ENCODE measurements around the gene GRIK4. TPM values are rescaled to one million over a fixed set of nuclear protein-coding genes. Genes with fewer than 3 reads are reported as not detected.

Gene GRIK4
- total RNA-seq, 1 experiment from 2014 or later: 3.3 TPM

GRCh38 chr11:120746376-120746775 lies 234.8 kb downstream of the GRIK4 start:
- ATAC-seq (peak; percentile 38; the same call in 1 of the 2 replicates), DNase-seq (ENCODE audit: low spot score) (no peak)
- TF ChIP-seq, protein P1, sequence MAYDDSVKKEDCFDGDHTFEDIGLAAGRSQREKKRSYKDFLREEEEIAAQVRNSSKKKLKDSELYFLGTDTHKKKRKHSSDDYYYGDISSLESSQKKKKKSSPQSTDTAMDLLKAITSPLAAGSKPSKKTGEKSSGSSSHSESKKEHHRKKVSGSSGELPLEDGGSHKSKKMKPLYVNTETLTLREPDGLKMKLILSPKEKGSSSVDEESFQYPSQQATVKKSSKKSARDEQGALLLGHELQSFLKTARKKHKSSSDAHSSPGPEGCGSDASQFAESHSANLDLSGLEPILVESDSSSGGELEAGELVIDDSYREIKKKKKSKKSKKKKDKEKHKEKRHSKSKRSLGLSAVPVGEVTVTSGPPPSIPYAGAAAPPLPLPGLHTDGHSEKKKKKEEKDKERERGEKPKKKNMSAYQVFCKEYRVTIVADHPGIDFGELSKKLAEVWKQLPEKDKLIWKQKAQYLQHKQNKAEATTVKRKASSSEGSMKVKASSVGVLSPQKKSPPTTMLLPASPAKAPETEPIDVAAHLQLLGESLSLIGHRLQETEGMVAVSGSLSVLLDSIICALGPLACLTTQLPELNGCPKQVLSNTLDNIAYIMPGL (CRISPR knock-in tag; IDR thresholded peaks at IDR 0.05): no peak
- no peak for TF ChIP-seq TCF7 (CRISPR knock-in tag; IDR thresholded peaks at IDR 0.05; ENCODE audit: low read depth)
- TF ChIP-seq, protein P2, sequence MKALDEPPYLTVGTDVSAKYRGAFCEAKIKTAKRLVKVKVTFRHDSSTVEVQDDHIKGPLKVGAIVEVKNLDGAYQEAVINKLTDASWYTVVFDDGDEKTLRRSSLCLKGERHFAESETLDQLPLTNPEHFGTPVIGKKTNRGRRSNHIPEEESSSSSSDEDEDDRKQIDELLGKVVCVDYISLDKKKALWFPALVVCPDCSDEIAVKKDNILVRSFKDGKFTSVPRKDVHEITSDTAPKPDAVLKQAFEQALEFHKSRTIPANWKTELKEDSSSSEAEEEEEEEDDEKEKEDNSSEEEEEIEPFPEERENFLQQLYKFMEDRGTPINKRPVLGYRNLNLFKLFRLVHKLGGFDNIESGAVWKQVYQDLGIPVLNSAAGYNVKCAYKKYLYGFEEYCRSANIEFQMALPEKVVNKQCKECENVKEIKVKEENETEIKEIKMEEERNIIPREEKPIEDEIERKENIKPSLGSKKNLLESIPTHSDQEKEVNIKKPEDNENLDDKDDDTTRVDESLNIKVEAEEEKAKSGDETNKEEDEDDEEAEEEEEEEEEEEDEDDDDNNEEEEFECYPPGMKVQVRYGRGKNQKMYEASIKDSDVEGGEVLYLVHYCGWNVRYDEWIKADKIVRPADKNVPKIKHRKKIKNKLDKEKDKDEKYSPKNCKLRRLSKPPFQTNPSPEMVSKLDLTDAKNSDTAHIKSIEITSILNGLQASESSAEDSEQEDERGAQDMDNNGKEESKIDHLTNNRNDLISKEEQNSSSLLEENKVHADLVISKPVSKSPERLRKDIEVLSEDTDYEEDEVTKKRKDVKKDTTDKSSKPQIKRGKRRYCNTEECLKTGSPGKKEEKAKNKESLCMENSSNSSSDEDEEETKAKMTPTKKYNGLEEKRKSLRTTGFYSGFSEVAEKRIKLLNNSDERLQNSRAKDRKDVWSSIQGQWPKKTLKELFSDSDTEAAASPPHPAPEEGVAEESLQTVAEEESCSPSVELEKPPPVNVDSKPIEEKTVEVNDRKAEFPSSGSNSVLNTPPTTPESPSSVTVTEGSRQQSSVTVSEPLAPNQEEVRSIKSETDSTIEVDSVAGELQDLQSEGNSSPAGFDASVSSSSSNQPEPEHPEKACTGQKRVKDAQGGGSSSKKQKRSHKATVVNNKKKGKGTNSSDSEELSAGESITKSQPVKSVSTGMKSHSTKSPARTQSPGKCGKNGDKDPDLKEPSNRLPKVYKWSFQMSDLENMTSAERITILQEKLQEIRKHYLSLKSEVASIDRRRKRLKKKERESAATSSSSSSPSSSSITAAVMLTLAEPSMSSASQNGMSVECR (CRISPR knock-in tag; IDR thresholded peaks at IDR 0.05; ENCODE audit: borderline replicate concordance): no peak
- TF ChIP-seq ZNF671 (CRISPR knock-in tag; IDR thresholded peaks at IDR 0.05): no peak
- no peak for TF ChIP-seq PRRX2 (CRISPR knock-in tag; IDR thresholded peaks at IDR 0.05)
- no peak for TF ChIP-seq NR1H2 (CRISPR knock-in tag; IDR thresholded peaks at IDR 0.05)
- TF ChIP-seq, protein P3, sequence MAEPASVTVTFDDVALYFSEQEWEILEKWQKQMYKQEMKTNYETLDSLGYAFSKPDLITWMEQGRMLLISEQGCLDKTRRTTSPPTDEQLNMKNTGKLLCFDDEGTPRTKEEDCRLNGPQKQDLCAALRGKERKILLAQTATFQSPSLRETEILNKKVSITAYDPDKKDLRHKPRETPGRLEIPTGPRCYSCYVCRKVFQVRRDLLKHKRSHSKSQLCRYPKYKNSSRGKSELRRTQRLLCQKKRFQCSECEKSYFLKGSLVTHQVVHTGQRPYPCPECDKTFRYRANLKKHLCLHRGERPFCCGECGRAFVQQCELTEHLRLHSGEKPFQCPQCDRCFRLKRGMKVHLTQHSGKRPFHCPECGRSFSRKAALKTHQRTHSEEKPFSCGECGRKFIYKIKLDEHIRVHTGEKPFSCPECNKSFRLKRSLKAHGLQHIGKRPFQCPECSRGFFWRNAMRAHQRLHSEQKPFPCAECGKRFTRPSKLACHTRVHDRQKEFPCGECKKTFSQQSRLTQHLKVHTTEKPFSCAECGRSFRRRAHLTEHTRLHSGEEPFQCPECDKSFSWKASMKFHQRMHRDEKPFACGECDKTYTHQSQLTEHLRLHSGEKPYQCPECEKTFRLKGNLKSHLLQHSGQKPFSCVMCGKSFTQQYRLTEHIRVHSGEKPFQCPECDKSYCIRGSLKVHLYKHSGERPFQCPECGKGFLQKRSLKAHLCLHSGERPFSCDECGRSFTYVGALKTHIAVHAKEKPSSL (CRISPR knock-in tag; conservative IDR thresholded peaks at IDR 0.05): no peak
- TF ChIP-seq, protein P4, sequence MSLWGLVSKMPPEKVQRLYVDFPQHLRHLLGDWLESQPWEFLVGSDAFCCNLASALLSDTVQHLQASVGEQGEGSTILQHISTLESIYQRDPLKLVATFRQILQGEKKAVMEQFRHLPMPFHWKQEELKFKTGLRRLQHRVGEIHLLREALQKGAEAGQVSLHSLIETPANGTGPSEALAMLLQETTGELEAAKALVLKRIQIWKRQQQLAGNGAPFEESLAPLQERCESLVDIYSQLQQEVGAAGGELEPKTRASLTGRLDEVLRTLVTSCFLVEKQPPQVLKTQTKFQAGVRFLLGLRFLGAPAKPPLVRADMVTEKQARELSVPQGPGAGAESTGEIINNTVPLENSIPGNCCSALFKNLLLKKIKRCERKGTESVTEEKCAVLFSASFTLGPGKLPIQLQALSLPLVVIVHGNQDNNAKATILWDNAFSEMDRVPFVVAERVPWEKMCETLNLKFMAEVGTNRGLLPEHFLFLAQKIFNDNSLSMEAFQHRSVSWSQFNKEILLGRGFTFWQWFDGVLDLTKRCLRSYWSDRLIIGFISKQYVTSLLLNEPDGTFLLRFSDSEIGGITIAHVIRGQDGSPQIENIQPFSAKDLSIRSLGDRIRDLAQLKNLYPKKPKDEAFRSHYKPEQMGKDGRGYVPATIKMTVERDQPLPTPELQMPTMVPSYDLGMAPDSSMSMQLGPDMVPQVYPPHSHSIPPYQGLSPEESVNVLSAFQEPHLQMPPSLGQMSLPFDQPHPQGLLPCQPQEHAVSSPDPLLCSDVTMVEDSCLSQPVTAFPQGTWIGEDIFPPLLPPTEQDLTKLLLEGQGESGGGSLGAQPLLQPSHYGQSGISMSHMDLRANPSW (CRISPR knock-in tag; conservative IDR thresholded peaks at IDR 0.05; ENCODE audit: low read depth): no peak
- TF ChIP-seq, protein P5, sequence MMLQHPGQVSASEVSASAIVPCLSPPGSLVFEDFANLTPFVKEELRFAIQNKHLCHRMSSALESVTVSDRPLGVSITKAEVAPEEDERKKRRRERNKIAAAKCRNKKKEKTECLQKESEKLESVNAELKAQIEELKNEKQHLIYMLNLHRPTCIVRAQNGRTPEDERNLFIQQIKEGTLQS (CRISPR knock-in tag; conservative IDR thresholded peaks at IDR 0.05): no peak
- no peak for TF ChIP-seq MYBL2 (CRISPR knock-in tag; IDR thresholded peaks at IDR 0.05)
- TF ChIP-seq, protein P6, sequence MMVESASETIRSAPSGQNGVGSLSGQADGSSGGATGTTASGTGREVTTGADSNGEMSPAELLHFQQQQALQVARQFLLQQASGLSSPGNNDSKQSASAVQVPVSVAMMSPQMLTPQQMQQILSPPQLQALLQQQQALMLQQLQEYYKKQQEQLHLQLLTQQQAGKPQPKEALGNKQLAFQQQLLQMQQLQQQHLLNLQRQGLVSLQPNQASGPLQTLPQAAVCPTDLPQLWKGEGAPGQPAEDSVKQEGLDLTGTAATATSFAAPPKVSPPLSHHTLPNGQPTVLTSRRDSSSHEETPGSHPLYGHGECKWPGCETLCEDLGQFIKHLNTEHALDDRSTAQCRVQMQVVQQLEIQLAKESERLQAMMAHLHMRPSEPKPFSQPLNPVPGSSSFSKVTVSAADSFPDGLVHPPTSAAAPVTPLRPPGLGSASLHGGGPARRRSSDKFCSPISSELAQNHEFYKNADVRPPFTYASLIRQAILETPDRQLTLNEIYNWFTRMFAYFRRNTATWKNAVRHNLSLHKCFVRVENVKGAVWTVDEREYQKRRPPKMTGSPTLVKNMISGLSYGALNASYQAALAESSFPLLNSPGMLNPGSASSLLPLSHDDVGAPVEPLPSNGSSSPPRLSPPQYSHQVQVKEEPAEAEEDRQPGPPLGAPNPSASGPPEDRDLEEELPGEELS (CRISPR knock-in tag; IDR thresholded peaks at IDR 0.05): no peak
- TF ChIP-seq ZNF121 (CRISPR knock-in tag; IDR thresholded peaks at IDR 0.05): no peak
- TF ChIP-seq FOXP1 (CRISPR knock-in tag; IDR thresholded peaks at IDR 0.05; ENCODE audit: borderline replicate concordance): no peak
- H3K27ac Mint-ChIP-seq: no peak overlapping the region
- no peak overlapping the region for H3K4me3 Mint-ChIP-seq
- no peaks in the 10 kb centered on the region; the same call in 1 of the 2 replicates for H3K27me3 Mint-ChIP-seq (ENCODE audit: low read depth)
- ChIA-PET POLR2A (no interaction called here), CTCF (interaction anchor here (0.6 to 3.6 kb wide), 7 partner anchors 10 to 235 kb away, joined by 3 to 15 read pairs (median 3); partner anchors contain the start of gene GRIK4)
- H3K36me3 Mint-ChIP-seq: no peaks in the 10 kb centered on the region
- H3K4me1 Mint-ChIP-seq: peaks cover 27% of the 10 kb centered on the region
- no peaks in the 10 kb centered on the region for H3K9me3 Mint-ChIP-seq

Measured in WTC11 (cell line).